Activated B cell treated with CpG ODN at 0.5 μM for 24 hours (primary cell): ENCODE measurements around the gene TFE3. TPM values are rescaled to one million over a fixed set of nuclear protein-coding genes. Genes with fewer than 3 reads are reported as not detected.
"Not testable (repeated sequence)": the region's sequence is repeated elsewhere in the genome, so short reads cannot be mapped to it uniquely, and the experiment has no call there.

Experiments used
- ATAC-seq: fragments of 200-7000 bp; cut with Tn5 transposase; one replicate; pipeline ENCODE4 v1.10.0; 2021; ENCODE audit warnings: low read depth, mild to moderate bottlenecking, moderate library complexity
- CTCF ChIA-PET: fragments of 350-600 bp; sonication (Branson Sonifier 250); formaldehyde crosslinking; loops from one replicate; lab custom pipeline; 2021; ENCODE audit warnings: antibody characterized with exemption; lab: Charles Lee
- POLR2A ChIA-PET: fragments of 350-600 bp; sonication (Branson Sonifier 250); formaldehyde crosslinking; loops from one replicate; lab custom pipeline; 2021; ENCODE audit warnings: antibody characterized with exemption; lab: Charles Lee
- DNase-seq: peaks from one replicate; pipeline ENCODE4 v3.0.0; 2022
- H3K27ac Mint-ChIP-seq: one replicate; pipeline ENCODE4 v1.8.0; 2020; ENCODE audit warnings: mixed read lengths
- H3K27me3 Mint-ChIP-seq: one replicate; pipeline ENCODE4 v1.8.0; 2021; ENCODE audit warnings: mixed read lengths
- H3K36me3 Mint-ChIP-seq: one replicate; pipeline ENCODE4 v1.8.0; 2021; ENCODE audit warnings: low read depth, mixed read lengths
- H3K4me1 Mint-ChIP-seq: one replicate; pipeline ENCODE4 v1.8.0; 2021; ENCODE audit warnings: mixed read lengths
- H3K4me3 Mint-ChIP-seq: one replicate; pipeline ENCODE4 v1.8.0; 2020; ENCODE audit warnings: mild to moderate bottlenecking, mixed read lengths
- H3K9me3 Mint-ChIP-seq: one replicate; pipeline ENCODE4 v1.8.0; 2020; ENCODE audit warnings: mixed read lengths
- CTCF ChIP-seq: fragments of 200-600 bp; IDR thresholded peaks from one replicate; pipeline ENCODE4 v1.8.0; 2022; ENCODE audit warnings: antibody characterized with exemption, mild to moderate bottlenecking
- intact Hi-C: fragments of 100-400 bp; cut with micrococcal nuclease; formaldehyde crosslinking; loops from one replicate; pipeline ENCODE4 v1.15.1; 2024
- total RNA-seq: library from RNA; stranded (reverse); gene quantifications from 2 replicates; pipeline ENCODE4 v1.2.3, GENCODE V29; 2022

Gene TFE3
- total RNA-seq, 1 donor from 2014 or later, result 33.3 TPM

- POLR2A ChIA-PET, result no interaction called here
- intact Hi-C loops, result no loop called here
- CTCF ChIA-PET, result no interaction called here
- Mint-ChIP-seq H3K9me3 (no peaks in the 10 kb centered on the region), H3K27ac (no peak overlapping the region), H3K27me3 (no peaks in the 10 kb centered on the region), H3K4me1 (no peaks in the 10 kb centered on the region), H3K4me3 (no peak overlapping the region), H3K36me3 (peaks cover 62% of the 10 kb centered on the region)
- no peak for ATAC-seq
- no peak for DNase-seq
- no peak for TF ChIP-seq CTCF
Observed at GRCh38 chrX:48983896-48984295, 59.3 kb downstream of the TFE3 start.

GRCh38 chrX:48983081-48983480, 60.1 kb downstream of the TFE3 start:
- no peak for DNase-seq
- Mint-ChIP-seq H3K4me3 (no peak overlapping the region), H3K9me3 (no peaks in the 10 kb centered on the region), H3K27me3 (no peaks in the 10 kb centered on the region), H3K4me1 (no peaks in the 10 kb centered on the region), H3K27ac (no peak overlapping the region), H3K36me3 (peaks cover 62% of the 10 kb centered on the region)
- TF ChIP-seq CTCF, result no peak
- ATAC-seq, result no peak
- ChIA-PET CTCF (no interaction called here), POLR2A (no interaction called here)
- intact Hi-C loops, result no loop called here

- no peaks in the 10 kb centered on the region for H3K4me1 Mint-ChIP-seq
- no peak for ATAC-seq
- no peaks in the 10 kb centered on the region for H3K9me3 Mint-ChIP-seq
- no peak overlapping the region for H3K27ac Mint-ChIP-seq
- no peaks in the 10 kb centered on the region for H3K27me3 Mint-ChIP-seq
- H3K36me3 Mint-ChIP-seq, result peaks cover 73% of the 10 kb centered on the region
- no peak overlapping the region for H3K4me3 Mint-ChIP-seq
- ChIA-PET POLR2A (no interaction called here), CTCF (no interaction called here)
- no peak for TF ChIP-seq CTCF
- intact Hi-C loops, result no loop called here
- DNase-seq, result no peak
Observed at GRCh38 chrX:48981178-48981577, 62.0 kb downstream of the TFE3 start.

- POLR2A ChIA-PET, ATAC-seq: not testable (repeated sequence)
Observed at GRCh38 chrX:48980341-48980740, 62.8 kb downstream of the TFE3 start.

More at GRCh38 chrX:48980341-48980740, 62.8 kb downstream of the TFE3 start:
- intact Hi-C loops, DNase-seq, H3K27me3 Mint-ChIP-seq, H3K27ac Mint-ChIP-seq, H3K9me3 Mint-ChIP-seq, CTCF ChIA-PET, H3K4me3 Mint-ChIP-seq, H3K4me1 Mint-ChIP-seq: not testable (repeated sequence)
- H3K36me3 Mint-ChIP-seq, result peaks cover 77% of the 10 kb centered on the region

Other genes starting within 250 kb of the TFE3 start
- 139 and 144 TPM in 2 replicates for gene HDAC6, start 241.3 kb downstream of the TFE3 start, total RNA-seq
- gene ERAS, start 216.8 kb downstream of the TFE3 start, total RNA-seq, result not detected in 2 replicates
- not detected in 2 replicates for gene PCSK1N, start 207.7 kb downstream of the TFE3 start, total RNA-seq
- 47.8 and 52.6 TPM in 2 replicates for gene TIMM17B, start 145.6 kb downstream of the TFE3 start, total RNA-seq
- gene PQBP1, start 145.4 kb downstream of the TFE3 start, total RNA-seq, result 81.6 and 91.5 TPM in 2 replicates
- gene SLC35A2, start 131.7 kb downstream of the TFE3 start, total RNA-seq, result 17.3 and 18.4 TPM in 2 replicates
- 321 and 351 TPM in 2 replicates for gene PIM2, start 124.3 kb downstream of the TFE3 start, total RNA-seq
- gene OTUD5, start 85.8 kb downstream of the TFE3 start, total RNA-seq, result 76.0 and 78.1 TPM in 2 replicates
- gene KCND1, start 71.5 kb downstream of the TFE3 start, total RNA-seq, result 0.66 and 1.8 TPM in 2 replicates
- gene GRIPAP1, start 41.1 kb downstream of the TFE3 start, total RNA-seq, result 97.3 and 117 TPM in 2 replicates
- gene CCDC120, start 15.6 kb upstream of the TFE3 start, total RNA-seq, result 7.9 and 8.9 TPM in 2 replicates
- 10.6 and 11.6 TPM in 2 replicates for gene PRAF2, start 30.6 kb upstream of the TFE3 start, total RNA-seq
- gene WDR45, start 36.5 kb upstream of the TFE3 start, total RNA-seq, result 48.8 and 55.8 TPM in 2 replicates
- 18.7 and 19.6 TPM in 2 replicates for gene GPKOW, start 80.4 kb upstream of the TFE3 start, total RNA-seq
- 1.2 and 1.5 TPM in 2 replicates for gene MAGIX, start 119.4 kb upstream of the TFE3 start, total RNA-seq
- 97.2 and 111 TPM in 2 replicates for gene PLP2, start 128.5 kb upstream of the TFE3 start, total RNA-seq
- 11.8 and 13.8 TPM in 2 replicates for gene PRICKLE3, start 143.0 kb upstream of the TFE3 start, total RNA-seq
- 0.82 and 1.6 TPM in 2 replicates for gene SYP, start 156.8 kb upstream of the TFE3 start, total RNA-seq
- 2.6 and 3.0 TPM in 2 replicates for gene CACNA1F, start 190.0 kb upstream of the TFE3 start, total RNA-seq
- gene CCDC22, start 192.1 kb upstream of the TFE3 start, total RNA-seq, result 26.8 and 31.3 TPM in 2 replicates
- 0.12 and 0.29 TPM in 2 replicates for gene FOXP3, start 221.4 kb upstream of the TFE3 start, total RNA-seq
- gene PPP1R3F, start 226.4 kb upstream of the TFE3 start, total RNA-seq, result 5.9 and 7.4 TPM in 2 replicates